ENCODE data around the gene EN2. TPM values are rescaled to one million over a fixed set of nuclear protein-coding genes. Genes with fewer than 3 reads are reported as not detected.

EN2 gene
- total and polyA plus RNA-seq, 3 donors from 2014 or later, result 0.81 to 1.6 (median 1.6) TPM

- intact Hi-C loops (cut with DNase I; ENCODE audit: low total_unique reads), result no loop called here
- no peaks in the 10 kb centered on the region for H3K4me1 ChIP-seq
Observed at GRCh38 chr7:155425887-155426286, 32.0 kb upstream of the EN2 start.

DNA sequence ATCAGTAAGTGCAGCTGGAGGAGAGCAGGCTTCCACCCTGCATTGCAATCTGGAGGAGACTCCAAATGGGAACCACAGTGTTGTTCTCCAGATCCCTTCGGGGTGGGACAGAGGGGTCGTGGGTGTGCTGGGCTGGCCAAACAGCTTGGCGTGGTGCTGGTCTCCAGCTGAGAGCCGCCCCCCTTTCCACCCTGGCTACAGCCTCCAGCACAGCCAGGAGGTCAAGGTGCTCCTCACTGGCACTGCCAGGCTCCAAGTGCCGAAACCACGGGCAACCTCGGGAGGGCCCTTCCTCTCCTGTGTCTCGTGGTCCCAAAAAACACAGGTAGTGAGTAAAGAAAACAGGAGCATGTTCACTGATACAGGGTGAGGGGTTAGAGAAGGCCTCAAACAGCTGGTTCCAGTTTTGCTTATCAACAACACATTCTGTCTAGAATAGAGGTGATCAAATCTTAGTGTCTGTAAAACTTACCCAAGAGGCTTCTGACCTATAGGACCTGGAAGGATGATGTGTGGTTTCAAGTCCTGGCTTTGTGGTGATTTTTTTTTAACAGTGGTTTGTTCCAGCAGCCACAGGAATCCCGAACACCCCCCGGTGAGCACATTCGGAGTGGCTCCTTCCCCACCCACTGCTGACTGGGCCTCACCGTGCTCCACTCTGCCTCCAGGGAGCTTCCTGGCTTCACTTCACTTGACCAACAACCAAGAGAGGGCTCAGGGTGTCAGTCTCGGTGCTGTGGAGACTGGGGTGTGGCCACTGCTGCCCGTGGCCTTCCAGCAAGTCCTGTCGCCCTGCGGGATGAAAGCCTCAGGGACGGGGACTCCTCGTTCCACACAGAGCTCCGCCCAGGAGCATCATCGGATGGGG lies 31.2 kb upstream of the EN2 start:
- no peak for DNase-seq
- TF ChIP-seq POLR2A (IDR thresholded peaks at IDR 0.05), result no peak
- TF ChIP-seq, protein P1, sequence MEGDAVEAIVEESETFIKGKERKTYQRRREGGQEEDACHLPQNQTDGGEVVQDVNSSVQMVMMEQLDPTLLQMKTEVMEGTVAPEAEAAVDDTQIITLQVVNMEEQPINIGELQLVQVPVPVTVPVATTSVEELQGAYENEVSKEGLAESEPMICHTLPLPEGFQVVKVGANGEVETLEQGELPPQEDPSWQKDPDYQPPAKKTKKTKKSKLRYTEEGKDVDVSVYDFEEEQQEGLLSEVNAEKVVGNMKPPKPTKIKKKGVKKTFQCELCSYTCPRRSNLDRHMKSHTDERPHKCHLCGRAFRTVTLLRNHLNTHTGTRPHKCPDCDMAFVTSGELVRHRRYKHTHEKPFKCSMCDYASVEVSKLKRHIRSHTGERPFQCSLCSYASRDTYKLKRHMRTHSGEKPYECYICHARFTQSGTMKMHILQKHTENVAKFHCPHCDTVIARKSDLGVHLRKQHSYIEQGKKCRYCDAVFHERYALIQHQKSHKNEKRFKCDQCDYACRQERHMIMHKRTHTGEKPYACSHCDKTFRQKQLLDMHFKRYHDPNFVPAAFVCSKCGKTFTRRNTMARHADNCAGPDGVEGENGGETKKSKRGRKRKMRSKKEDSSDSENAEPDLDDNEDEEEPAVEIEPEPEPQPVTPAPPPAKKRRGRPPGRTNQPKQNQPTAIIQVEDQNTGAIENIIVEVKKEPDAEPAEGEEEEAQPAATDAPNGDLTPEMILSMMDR (IDR thresholded peaks at IDR 0.05), result no peak
- Histone ChIP-seq H3K27me3 (no peaks in the 10 kb centered on the region), H3K9me3 (no peaks in the 10 kb centered on the region), H3K36me3 (ENCODE audit: low read depth, missing control alignments) (no peaks in the 10 kb centered on the region), H3K27ac (no peak overlapping the region), H3K4me1 (no peaks in the 10 kb centered on the region), H3K4me3 (no peak overlapping the region)
- 71 to 83% methylated on average over 5 to 20 of the region's 20 CpGs for WGBS, 2 donors
- intact Hi-C loops (cut with DNase I; ENCODE audit: low total_unique reads), result no loop called here

More at GRCh38 chr7:155425887-155426286, 32.0 kb upstream of the EN2 start:
- no peak for TF ChIP-seq POLR2A (IDR thresholded peaks at IDR 0.05)
- TF ChIP-seq, protein P1 (IDR thresholded peaks at IDR 0.05), result no peak
- H3K9me3 ChIP-seq, result no peaks in the 10 kb centered on the region
- no peak overlapping the region for H3K4me3 ChIP-seq
- H3K27me3 ChIP-seq, result no peaks in the 10 kb centered on the region
- DNase-seq, result no peak
- H3K27ac ChIP-seq, result no peak overlapping the region
- H3K36me3 ChIP-seq (ENCODE audit: low read depth, missing control alignments), result no peaks in the 10 kb centered on the region
- WGBS, 2 donors, result 74 to 76% methylated on average over 9 of the region's 9 CpGs

DNA sequence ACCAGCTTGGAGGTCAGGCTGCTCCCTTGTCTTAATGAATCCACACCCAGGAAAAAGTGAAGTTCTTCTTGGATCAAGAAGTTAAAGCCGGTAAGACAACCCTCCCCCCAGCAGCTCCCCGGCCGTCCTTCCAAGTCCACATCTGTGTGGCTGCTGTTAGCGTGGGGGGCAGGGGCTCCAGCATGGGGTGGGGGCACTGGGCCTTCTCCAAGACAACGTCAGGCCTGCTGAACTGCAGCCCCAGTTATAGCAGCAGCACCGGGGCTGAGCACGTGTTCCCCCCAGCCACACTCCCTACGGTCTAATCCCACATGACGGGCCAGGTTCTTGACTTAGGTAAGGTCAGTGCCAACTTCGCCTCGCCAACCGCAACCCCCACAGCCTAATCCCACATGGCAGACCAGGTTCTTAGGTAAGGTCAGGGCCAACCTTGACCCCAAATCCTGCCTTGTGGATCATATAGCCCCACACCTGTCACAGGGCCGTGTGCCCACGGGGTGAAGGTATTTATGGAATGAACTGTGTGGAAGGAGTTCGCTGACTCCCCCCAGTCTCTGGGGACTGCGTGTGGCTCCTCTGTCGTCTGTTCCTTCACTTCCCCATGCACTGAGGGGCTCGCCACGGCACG lies 30.4 kb upstream of the EN2 start:
- H3K27me3 ChIP-seq, result no peaks in the 10 kb centered on the region
- 78 to 79% methylated on average over 18 of the region's 20 CpGs for WGBS, 2 donors

DNA sequence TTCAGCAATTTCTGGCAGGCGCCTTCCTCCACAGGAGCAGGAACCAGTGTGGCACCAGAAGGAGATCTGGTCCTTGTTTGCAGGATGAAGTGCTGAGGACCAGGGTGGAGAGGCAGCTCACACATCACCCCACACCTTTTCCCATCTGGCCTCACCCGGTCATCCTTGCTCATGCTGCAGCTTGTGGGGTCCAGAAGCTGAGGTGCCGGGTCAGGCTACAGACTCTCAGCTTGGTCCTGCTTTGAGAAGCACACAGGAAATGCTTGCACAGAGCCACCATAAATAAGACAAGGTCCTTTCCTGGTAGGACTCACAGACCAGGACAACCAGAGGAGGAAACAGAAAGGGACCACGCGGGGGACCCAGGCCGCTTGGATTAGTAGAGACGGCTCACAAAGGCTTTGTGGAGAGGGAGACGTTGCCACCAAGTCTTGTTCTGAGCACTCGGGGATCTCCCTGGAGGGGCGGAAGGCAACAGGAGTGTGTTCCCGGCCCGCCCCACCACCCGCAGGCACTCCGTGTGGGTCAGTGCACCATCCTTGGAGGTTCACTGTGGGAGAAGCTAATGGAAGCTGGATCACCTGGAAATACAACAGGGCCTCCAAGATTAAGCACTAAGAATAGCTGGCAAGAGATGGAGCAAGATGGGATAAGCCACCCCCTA lies 29.6 kb upstream of the EN2 start:
- H3K4me1 ChIP-seq, result no peaks in the 10 kb centered on the region
- no peaks in the 10 kb centered on the region for H3K27me3 ChIP-seq
- no peak overlapping the region for H3K4me3 ChIP-seq
- no peak for TF ChIP-seq POLR2A (IDR thresholded peaks at IDR 0.05)
- no peaks in the 10 kb centered on the region for H3K36me3 ChIP-seq (ENCODE audit: low read depth, missing control alignments)
- no peak for DNase-seq
- H3K9me3 ChIP-seq, result no peaks in the 10 kb centered on the region
- H3K27ac ChIP-seq, result no peak overlapping the region
- intact Hi-C loops (cut with DNase I; ENCODE audit: low total_unique reads), result no loop called here
- WGBS, 2 donors, result 83 to 87% methylated on average over 13 to 14 of the region's 14 CpGs

More for the DNA sequence above, 30.4 kb upstream of the EN2 start:
- H3K36me3 ChIP-seq (ENCODE audit: low read depth, missing control alignments), result no peaks in the 10 kb centered on the region
- TF ChIP-seq, protein P1 (IDR thresholded peaks at IDR 0.05), result no peak
- TF ChIP-seq POLR2A (IDR thresholded peaks at IDR 0.05), result no peak
- H3K4me3 ChIP-seq, result no peak overlapping the region
- intact Hi-C loops (cut with DNase I; ENCODE audit: low total_unique reads), result no loop called here
- no peaks in the 10 kb centered on the region for H3K9me3 ChIP-seq
- no peaks in the 10 kb centered on the region for H3K4me1 ChIP-seq
- DNase-seq, result no peak
- H3K27ac ChIP-seq, result no peak overlapping the region

DNA sequence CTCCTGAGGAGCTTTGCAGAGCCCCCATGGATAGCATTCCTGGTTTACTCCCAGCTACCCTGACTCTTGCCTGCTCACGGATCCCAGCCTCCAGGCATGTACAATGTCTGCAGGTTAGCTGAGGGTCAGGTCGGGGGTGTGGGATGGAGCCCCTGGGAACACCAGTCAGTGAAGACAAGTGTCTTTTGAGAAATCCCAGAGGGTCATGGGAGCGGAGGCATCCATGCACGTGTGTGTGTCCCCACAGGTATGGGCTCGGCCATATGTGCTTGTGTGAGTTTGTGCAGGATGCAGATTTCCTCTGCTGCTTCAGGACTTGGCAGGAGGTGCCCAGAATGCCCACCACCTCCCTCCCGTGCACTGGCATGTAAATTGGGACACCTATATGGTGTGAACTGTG lies 28.3 kb upstream of the EN2 start:
- Histone ChIP-seq H3K27me3 (no peaks in the 10 kb centered on the region), H3K4me1 (no peaks in the 10 kb centered on the region), H3K9me3 (no peaks in the 10 kb centered on the region), H3K27ac (no peak overlapping the region), H3K4me3 (no peak overlapping the region), H3K36me3 (ENCODE audit: low read depth, missing control alignments) (no peaks in the 10 kb centered on the region)
- intact Hi-C loops (cut with DNase I; ENCODE audit: low total_unique reads), result no loop called here
- WGBS, 2 donors, result 78 to 79% methylated on average over 5 to 6 of the region's 6 CpGs
- no peak for DNase-seq
- no peak for TF ChIP-seq POLR2A (IDR thresholded peaks at IDR 0.05)
- TF ChIP-seq, protein P1 (IDR thresholded peaks at IDR 0.05), result no peak
